ENCODE data around the gene DMAC2L.

DNA sequence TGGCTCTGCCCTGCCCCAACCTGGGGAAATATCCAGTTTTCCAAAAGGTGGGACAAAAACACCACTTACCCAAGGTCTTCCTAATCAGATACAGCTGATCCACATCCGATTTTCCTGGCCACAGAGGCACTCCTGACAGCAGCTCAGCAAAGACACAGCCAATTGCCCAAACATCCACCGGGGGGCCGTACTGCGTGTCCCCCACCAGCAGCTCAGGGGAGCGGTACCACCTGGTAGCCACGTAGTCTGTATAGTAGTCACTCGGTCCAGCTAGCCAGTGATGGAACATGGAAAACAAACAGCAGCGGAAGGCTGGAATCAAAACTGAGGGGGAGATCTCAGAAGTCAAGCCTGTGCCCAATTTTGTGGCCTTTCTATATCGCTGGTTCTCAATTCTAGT is 28.8 kb downstream of the DMAC2L start:
- no peak for TF ChIP-seq EZH2 (IDR thresholded peaks at IDR 0.05; ENCODE audit: borderline replicate concordance, insufficient read depth, low read length, poor library complexity, severe bottlenecking)
- TF ChIP-seq REST (IDR thresholded peaks at IDR 0.05; ENCODE audit: borderline replicate concordance) = no peak
- TF ChIP-seq, protein P1, sequence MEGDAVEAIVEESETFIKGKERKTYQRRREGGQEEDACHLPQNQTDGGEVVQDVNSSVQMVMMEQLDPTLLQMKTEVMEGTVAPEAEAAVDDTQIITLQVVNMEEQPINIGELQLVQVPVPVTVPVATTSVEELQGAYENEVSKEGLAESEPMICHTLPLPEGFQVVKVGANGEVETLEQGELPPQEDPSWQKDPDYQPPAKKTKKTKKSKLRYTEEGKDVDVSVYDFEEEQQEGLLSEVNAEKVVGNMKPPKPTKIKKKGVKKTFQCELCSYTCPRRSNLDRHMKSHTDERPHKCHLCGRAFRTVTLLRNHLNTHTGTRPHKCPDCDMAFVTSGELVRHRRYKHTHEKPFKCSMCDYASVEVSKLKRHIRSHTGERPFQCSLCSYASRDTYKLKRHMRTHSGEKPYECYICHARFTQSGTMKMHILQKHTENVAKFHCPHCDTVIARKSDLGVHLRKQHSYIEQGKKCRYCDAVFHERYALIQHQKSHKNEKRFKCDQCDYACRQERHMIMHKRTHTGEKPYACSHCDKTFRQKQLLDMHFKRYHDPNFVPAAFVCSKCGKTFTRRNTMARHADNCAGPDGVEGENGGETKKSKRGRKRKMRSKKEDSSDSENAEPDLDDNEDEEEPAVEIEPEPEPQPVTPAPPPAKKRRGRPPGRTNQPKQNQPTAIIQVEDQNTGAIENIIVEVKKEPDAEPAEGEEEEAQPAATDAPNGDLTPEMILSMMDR (IDR thresholded peaks at IDR 0.05; ENCODE audit: poor library complexity, severe bottlenecking) = no peak
- no peak for TF ChIP-seq EP300 (conservative IDR thresholded peaks at IDR 0.05; ENCODE audit: poor library complexity, severe bottlenecking)
- no peak for TF ChIP-seq TAF1 (IDR thresholded peaks at IDR 0.05; ENCODE audit: low read depth)
